HG02588 (cell line): ENCODE measurements around the gene KHDRBS1.
A peak's percentile ranks its signal among the peaks of the same experiment; 100 is the strongest.
"Not testable (repeated sequence)": the region's sequence is repeated elsewhere in the genome, so short reads cannot be mapped to it uniquely, and the experiment has no call there.

Experiments used
- ATAC-seq: cut with Tn5 transposase; IDR thresholded peaks from one replicate; pipeline ENCODE4 v1.9.1; 2021; ENCODE audit warnings: mild to moderate bottlenecking, moderate library complexity; ENCODE audit not compliant: unreplicated experiment

KHDRBS1 gene

GRCh38 chr1:32012709-32013385, 821 bp upstream of the KHDRBS1 start:
- ATAC-seq, result no peak

- ATAC-seq, result peak; percentile 6
These were observed 705 bp downstream of the KHDRBS1 start for GRCh38 chr1:32014199-32014947.

- ATAC-seq, result no peak
These were observed 1.2 kb downstream of the KHDRBS1 start for GRCh38 chr1:32014948-32015273.

- no peak for ATAC-seq
These were observed 6.7 kb downstream of the KHDRBS1 start for GRCh38 chr1:32020339-32020738.

- ATAC-seq, result not testable (repeated sequence)
These were observed 7.9 kb downstream of the KHDRBS1 start for GRCh38 chr1:32021574-32022018.

GRCh38 chr1:32023351-32023750, 9.7 kb downstream of the KHDRBS1 start:
- no peak for ATAC-seq

- ATAC-seq, result no peak
These were observed 11.8 kb downstream of the KHDRBS1 start for GRCh38 chr1:32025515-32025914.

GRCh38 chr1:32028746-32029145, 15.1 kb downstream of the KHDRBS1 start:
- no peak for ATAC-seq

- ATAC-seq, result no peak
These were observed 18.1 kb downstream of the KHDRBS1 start for GRCh38 chr1:32031578-32032274.

- no peak for ATAC-seq
These were observed 18.6 kb downstream of the KHDRBS1 start for GRCh38 chr1:32032275-32032615.

- ATAC-seq, result no peak
These were observed 21.5 kb downstream of the KHDRBS1 start for GRCh38 chr1:32035119-32035518.

- ATAC-seq, result no peak
These were observed 27.0 kb downstream of the KHDRBS1 start for GRCh38 chr1:32040711-32041110.

GRCh38 chr1:32042330-32042729, 28.7 kb downstream of the KHDRBS1 start:
- ATAC-seq, result no peak

- ATAC-seq, result no peak
These were observed 30.6 kb downstream of the KHDRBS1 start for GRCh38 chr1:32044234-32044633.

- no peak for ATAC-seq
These were observed 32.1 kb downstream of the KHDRBS1 start for GRCh38 chr1:32045772-32046171.

GRCh38 chr1:32047701-32048100, 34.0 kb downstream of the KHDRBS1 start:
- no peak for ATAC-seq

GRCh38 chr1:32048440-32048839, 34.8 kb downstream of the KHDRBS1 start:
- no peak for ATAC-seq

GRCh38 chr1:32051706-32052105, 38.0 kb downstream of the KHDRBS1 start:
- no peak for ATAC-seq

- no peak for ATAC-seq
These were observed 39.2 kb downstream of the KHDRBS1 start for GRCh38 chr1:32052887-32053286.

- no peak for ATAC-seq
These were observed 41.7 kb downstream of the KHDRBS1 start for GRCh38 chr1:32055416-32055815.

- no peak for ATAC-seq
These were observed 42.9 kb downstream of the KHDRBS1 start for GRCh38 chr1:32056598-32056997.

GRCh38 chr1:32060914-32061313, 47.2 kb downstream of the KHDRBS1 start:
- no peak for ATAC-seq
